ENCODE measurements around the gene NME3. TPM values are rescaled to one million over a fixed set of nuclear protein-coding genes. Genes with fewer than 3 reads are reported as not detected.

Gene NME3
- total RNA-seq, 5 donors from 2014 or later (not counting 1 experiment from before 2014, with no cell fraction given), result 45.1 to 95.9 (median 87.5) TPM

- H3K4me3 Mint-ChIP-seq, result no peak overlapping the region
- no peak for ATAC-seq (replicated peaks in 1 of 4)
- Histone ChIP-seq H3K36me3 (ENCODE audit: control insufficient read depth in 2 of 2, extremely low read depth in 1 of 2, insufficient read depth in 1 of 2, low read length in 1 of 2) (peaks cover 19 to 40% of the 10 kb centered on the region in 2 donors), H3K27me3 (replicated peaks in 1 of 2; ENCODE audit: control insufficient read depth in 2 of 2, extremely low read depth in 1 of 2, insufficient read depth in 2 of 2, low read length in 1 of 2) (no peaks in the 10 kb centered on the region), H3K27ac (ENCODE audit: low read length) (no peak overlapping the region), H3K4me3 (ENCODE audit: control insufficient read depth in 1 of 2, extremely low read depth in 1 of 2, low read length in 1 of 2) (no peak overlapping the region), H3K9me3 (no peaks in the 10 kb centered on the region), H3K4me1 (ENCODE audit: control insufficient read depth in 1 of 2, extremely low read depth in 1 of 2, insufficient read depth in 2 of 2, low read length in 2 of 2) (peaks cover 0 to 13% of the 10 kb centered on the region in 2 experiments)
- POLR2A ChIA-PET, result no interaction called here
- peaks cover 0 to 4% (median 1%) of the 10 kb centered on the region in 3 donors for H3K4me1 Mint-ChIP-seq
- no peaks in the 10 kb centered on the region for H3K9me3 Mint-ChIP-seq
- H3K27ac Mint-ChIP-seq, result no peak overlapping the region
- H3K36me3 Mint-ChIP-seq, result peaks cover 5% of the 10 kb centered on the region
- DNase-seq, result no peak
- WGBS (ENCODE audit: insufficient coverage), result 95% methylated on average over 53 of the region's 53 CpGs
- CTCF ChIA-PET, result no interaction called here
- H3K27me3 Mint-ChIP-seq, result no peaks in the 10 kb centered on the region
Measured at GRCh38 chr16:1791256-1791942, 20.1 kb upstream of the NME3 start.

- ATAC-seq (replicated peaks in 1 of 4) (no peak), DNase-seq (no peak)
- WGBS (ENCODE audit: insufficient coverage), result 97% methylated on average over 38 of the region's 44 CpGs
- no peak overlapping the region for H3K27ac ChIP-seq (ENCODE audit: low read length)
- H3K27ac Mint-ChIP-seq, result no peak overlapping the region
- ChIA-PET CTCF (no interaction called here), POLR2A (no interaction called here)
- H3K9me3 ChIP-seq, result no peaks in the 10 kb centered on the region
- H3K27me3 Mint-ChIP-seq, result no peaks in the 10 kb centered on the region
- no peak overlapping the region for H3K4me3 ChIP-seq (ENCODE audit: control insufficient read depth in 1 of 2, extremely low read depth in 1 of 2, low read length in 1 of 2)
- no peak overlapping the region for H3K4me3 Mint-ChIP-seq
- peaks cover 0 to 19% of the 10 kb centered on the region in 2 experiments for H3K4me1 ChIP-seq (ENCODE audit: control insufficient read depth in 1 of 2, extremely low read depth in 1 of 2, insufficient read depth in 2 of 2, low read length in 2 of 2)
- no peaks in the 10 kb centered on the region for H3K27me3 ChIP-seq (replicated peaks in 1 of 2; ENCODE audit: control insufficient read depth in 2 of 2, extremely low read depth in 1 of 2, insufficient read depth in 2 of 2, low read length in 1 of 2)
- H3K36me3 Mint-ChIP-seq, result peaks cover 5% of the 10 kb centered on the region
- peaks cover 2 to 5% (median 4%) of the 10 kb centered on the region in 3 donors for H3K4me1 Mint-ChIP-seq
- H3K9me3 Mint-ChIP-seq, result no peaks in the 10 kb centered on the region
- H3K36me3 ChIP-seq (ENCODE audit: control insufficient read depth in 2 of 2, extremely low read depth in 1 of 2, insufficient read depth in 1 of 2, low read length in 1 of 2), result peaks cover 19 to 43% of the 10 kb centered on the region in 2 donors
Measured at GRCh38 chr16:1790611-1791255, 19.4 kb upstream of the NME3 start.

GRCh38 chr16:1790261-1790610 lies 18.9 kb upstream of the NME3 start:
- Histone ChIP-seq H3K27me3 (replicated peaks in 1 of 2; ENCODE audit: control insufficient read depth in 2 of 2, extremely low read depth in 1 of 2, insufficient read depth in 2 of 2, low read length in 1 of 2) (no peaks in the 10 kb centered on the region), H3K4me1 (ENCODE audit: control insufficient read depth in 1 of 2, extremely low read depth in 1 of 2, insufficient read depth in 2 of 2, low read length in 2 of 2) (peaks cover 0 to 24% of the 10 kb centered on the region in 2 experiments), H3K36me3 (ENCODE audit: control insufficient read depth in 2 of 2, extremely low read depth in 1 of 2, insufficient read depth in 1 of 2, low read length in 1 of 2) (peaks cover 20 to 48% of the 10 kb centered on the region in 2 donors), H3K9me3 (no peaks in the 10 kb centered on the region), H3K27ac (ENCODE audit: low read length) (no peak overlapping the region), H3K4me3 (ENCODE audit: control insufficient read depth in 1 of 2, extremely low read depth in 1 of 2, low read length in 1 of 2) (no peak overlapping the region)
- H3K9me3 Mint-ChIP-seq, result no peaks in the 10 kb centered on the region
- POLR2A ChIA-PET, result no interaction called here
- peak in 1 of 35 experiments; percentile 20 for DNase-seq
- 98% methylated on average over 14 of the region's 15 CpGs for WGBS (ENCODE audit: insufficient coverage)
- peaks cover 5% of the 10 kb centered on the region for H3K36me3 Mint-ChIP-seq
- H3K4me3 Mint-ChIP-seq, result no peak overlapping the region
- H3K4me1 Mint-ChIP-seq, result peaks cover 4 to 10% (median 7%) of the 10 kb centered on the region in 3 donors
- CTCF ChIA-PET, result no interaction called here
- H3K27ac Mint-ChIP-seq, result no peak overlapping the region
- ATAC-seq (replicated peaks in 1 of 4), result no peak
- H3K27me3 Mint-ChIP-seq, result no peaks in the 10 kb centered on the region

- peaks cover 4 to 14% (median 11%) of the 10 kb centered on the region in 3 donors for H3K4me1 Mint-ChIP-seq
- WGBS (ENCODE audit: insufficient coverage), result 91% methylated on average over 5 of the region's 25 CpGs
- Histone ChIP-seq H3K36me3 (ENCODE audit: control insufficient read depth in 2 of 2, extremely low read depth in 1 of 2, insufficient read depth in 1 of 2, low read length in 1 of 2) (peaks cover 23 to 50% of the 10 kb centered on the region in 2 donors), H3K27me3 (replicated peaks in 1 of 2; ENCODE audit: control insufficient read depth in 2 of 2, extremely low read depth in 1 of 2, insufficient read depth in 2 of 2, low read length in 1 of 2) (no peaks in the 10 kb centered on the region), H3K9me3 (no peaks in the 10 kb centered on the region), H3K4me1 (ENCODE audit: control insufficient read depth in 1 of 2, extremely low read depth in 1 of 2, insufficient read depth in 2 of 2, low read length in 2 of 2) (peaks cover 0 to 30% of the 10 kb centered on the region in 2 experiments), H3K4me3 (ENCODE audit: control insufficient read depth in 1 of 2, extremely low read depth in 1 of 2, low read length in 1 of 2) (no peak overlapping the region), H3K27ac (ENCODE audit: low read length) (no peak overlapping the region)
- CTCF ChIA-PET, result no interaction called here
- DNase-seq (no peak), ATAC-seq (replicated peaks in 1 of 4) (no peak)
- H3K27me3 Mint-ChIP-seq, result no peaks in the 10 kb centered on the region
- H3K27ac Mint-ChIP-seq, result no peak overlapping the region
- H3K4me3 Mint-ChIP-seq, result no peak overlapping the region
- H3K36me3 Mint-ChIP-seq, result peaks cover 5% of the 10 kb centered on the region
- POLR2A ChIA-PET, result interaction anchor here in 1 of 2 donors (0.6 kb wide), 1 partner anchor 382 kb away, joined by 5 read pairs; no protein-coding TSS in a partner anchor
- no peaks in the 10 kb centered on the region for H3K9me3 Mint-ChIP-seq
Measured at GRCh38 chr16:1789643-1790045, 18.3 kb upstream of the NME3 start.

- H3K27me3 ChIP-seq (replicated peaks in 1 of 2; ENCODE audit: control insufficient read depth in 2 of 2, extremely low read depth in 1 of 2, insufficient read depth in 2 of 2, low read length in 1 of 2), result no peaks in the 10 kb centered on the region
- WGBS (ENCODE audit: insufficient coverage), result 92% methylated on average over 19 of the region's 19 CpGs
- peaks cover 4 to 18% (median 16%) of the 10 kb centered on the region in 3 donors for H3K4me1 Mint-ChIP-seq
- H3K36me3 ChIP-seq (ENCODE audit: control insufficient read depth in 2 of 2, extremely low read depth in 1 of 2, insufficient read depth in 1 of 2, low read length in 1 of 2), result peaks cover 23 to 54% of the 10 kb centered on the region in 2 donors
- H3K9me3 ChIP-seq, result no peaks in the 10 kb centered on the region
- POLR2A ChIA-PET, result no interaction called here
- no peak overlapping the region for H3K27ac Mint-ChIP-seq
- no peak overlapping the region for H3K4me3 ChIP-seq (ENCODE audit: control insufficient read depth in 1 of 2, extremely low read depth in 1 of 2, low read length in 1 of 2)
- no peaks in the 10 kb centered on the region for H3K9me3 Mint-ChIP-seq
- DNase-seq, result no peak
- peaks cover 5% of the 10 kb centered on the region for H3K36me3 Mint-ChIP-seq
- no peak for ATAC-seq (replicated peaks in 1 of 4)
- no peak overlapping the region for H3K27ac ChIP-seq (ENCODE audit: low read length)
- peaks cover 0 to 38% of the 10 kb centered on the region in 2 experiments for H3K4me1 ChIP-seq (ENCODE audit: control insufficient read depth in 1 of 2, extremely low read depth in 1 of 2, insufficient read depth in 2 of 2, low read length in 2 of 2)
- no peak overlapping the region for H3K4me3 Mint-ChIP-seq
- H3K27me3 Mint-ChIP-seq, result no peaks in the 10 kb centered on the region
- CTCF ChIA-PET, result no interaction called here
Measured at GRCh38 chr16:1788708-1789100, 17.4 kb upstream of the NME3 start.

- Mint-ChIP-seq H3K4me1 (peaks cover 4 to 23% (median 21%) of the 10 kb centered on the region in 3 donors), H3K27ac (no peak overlapping the region), H3K36me3 (peaks cover 5% of the 10 kb centered on the region), H3K27me3 (no peaks in the 10 kb centered on the region), H3K9me3 (no peaks in the 10 kb centered on the region), H3K4me3 (no peak overlapping the region)
- DNase-seq (no peak), ATAC-seq (replicated peaks in 1 of 4) (no peak)
- Histone ChIP-seq H3K4me3 (ENCODE audit: control insufficient read depth in 1 of 2, extremely low read depth in 1 of 2, low read length in 1 of 2) (no peak overlapping the region), H3K4me1 (ENCODE audit: control insufficient read depth in 1 of 2, extremely low read depth in 1 of 2, insufficient read depth in 2 of 2, low read length in 2 of 2) (peaks cover 0 to 43% of the 10 kb centered on the region in 2 experiments), H3K27ac (ENCODE audit: low read length) (no peak overlapping the region), H3K9me3 (no peaks in the 10 kb centered on the region), H3K36me3 (ENCODE audit: control insufficient read depth in 2 of 2, extremely low read depth in 1 of 2, insufficient read depth in 1 of 2, low read length in 1 of 2) (peaks cover 23 to 54% of the 10 kb centered on the region in 2 donors), H3K27me3 (replicated peaks in 1 of 2; ENCODE audit: control insufficient read depth in 2 of 2, extremely low read depth in 1 of 2, insufficient read depth in 2 of 2, low read length in 1 of 2) (no peaks in the 10 kb centered on the region)
- CTCF ChIA-PET, result no interaction called here
- WGBS (ENCODE audit: insufficient coverage), result 94% methylated on average over 19 of the region's 38 CpGs
- POLR2A ChIA-PET, result no interaction called here
Measured at GRCh38 chr16:1788095-1788707, 16.9 kb upstream of the NME3 start.

All from T-cell (primary cell).